SH-SY5Y (cell line): ENCODE data around the gene GRAMD2A.

ENCODE experiments used
- GATA2 ChIP-seq: IDR thresholded peaks from 2 replicates; pipeline ENCODE4 v1.6.1; 2011; ENCODE audit warnings: mild to moderate bottlenecking, low read depth, low read length
- GATA3 ChIP-seq: IDR thresholded peaks from 2 replicates; pipeline ENCODE4 v1.6.1; 2011; ENCODE audit warnings: low read depth, mild to moderate bottlenecking, low read length, moderate library complexity

DNA sequence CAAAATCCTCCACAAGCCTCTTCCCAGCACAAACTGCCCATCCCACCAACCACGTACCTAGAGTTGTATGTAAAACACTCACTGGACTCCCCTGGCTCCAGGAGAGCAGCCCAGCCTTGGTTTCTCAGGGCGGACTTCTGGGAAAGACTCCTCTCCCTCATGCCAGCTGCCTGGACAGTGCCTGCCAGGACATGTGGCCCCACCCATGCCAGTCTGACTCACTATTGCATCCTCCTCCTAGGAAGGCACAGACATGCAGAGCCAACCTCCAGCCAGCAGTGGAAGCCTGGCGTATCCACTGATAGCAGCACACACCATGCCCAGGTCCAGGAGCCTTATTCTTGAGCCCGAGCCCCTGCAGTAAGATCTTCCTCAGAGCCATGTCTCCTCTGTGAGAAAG is 24.8 kb upstream of the GRAMD2A start:
- no peak for TF ChIP-seq GATA2
- TF ChIP-seq GATA3, result no peak
